CD4-positive, alpha-beta T cell treated with Interleukin-12 subunit alpha and Interleukin-12 subunit beta, for 1 hour (primary cell): ENCODE measurements around the gene GNLY.

Source experiments
- DNase-seq: peaks from one replicate; pipeline ENCODE4 v3.0.0-alpha.2; 2020

GNLY gene

DNA sequence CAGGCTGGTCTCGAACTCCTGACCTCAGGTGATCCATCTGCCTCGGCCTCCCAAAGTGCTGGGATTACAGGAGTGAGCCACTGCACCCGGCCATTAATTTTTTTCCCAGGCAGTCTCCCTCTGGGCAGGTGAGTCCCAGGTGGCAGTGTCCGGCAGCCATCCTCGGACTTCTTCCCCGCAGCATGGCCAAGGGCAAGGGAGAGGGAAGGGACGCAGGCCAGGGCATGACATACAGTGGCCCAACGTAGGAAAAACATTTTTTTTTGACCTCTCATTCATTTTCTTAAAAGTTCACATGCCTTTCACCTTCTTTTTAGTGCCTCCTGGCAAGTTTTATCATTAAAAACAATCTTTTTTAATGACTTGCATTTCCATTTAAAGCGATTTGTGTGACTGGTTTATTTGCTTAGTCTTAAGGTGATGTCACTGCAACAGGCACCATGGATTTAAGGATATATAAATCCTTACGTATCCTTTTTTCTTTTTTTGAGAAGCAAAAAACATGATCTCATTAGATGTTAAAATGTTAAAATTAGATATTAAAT is 36.6 kb downstream of the GNLY start:
- DNase-seq, result no peak

DNA sequence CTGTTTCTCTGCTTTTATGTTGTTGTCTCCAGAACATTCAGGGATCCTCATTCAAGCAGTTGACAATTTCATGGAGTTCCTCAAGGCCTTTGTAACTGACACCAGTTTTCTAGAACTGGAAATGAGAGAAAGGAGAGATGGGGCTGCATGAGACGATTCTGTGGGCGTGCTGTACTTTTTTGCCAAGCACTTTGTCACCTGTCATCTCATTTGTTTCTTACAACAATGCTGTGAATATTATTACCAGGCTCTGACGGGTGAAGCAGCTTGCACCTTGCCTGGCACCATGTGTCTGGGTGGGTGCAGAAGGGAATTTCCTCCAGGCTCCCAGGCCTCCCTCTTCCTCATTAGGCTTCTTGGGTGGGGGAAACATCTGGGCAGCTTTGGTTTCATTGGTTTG is 37.4 kb downstream of the GNLY start:
- DNase-seq, result no peak

DNA sequence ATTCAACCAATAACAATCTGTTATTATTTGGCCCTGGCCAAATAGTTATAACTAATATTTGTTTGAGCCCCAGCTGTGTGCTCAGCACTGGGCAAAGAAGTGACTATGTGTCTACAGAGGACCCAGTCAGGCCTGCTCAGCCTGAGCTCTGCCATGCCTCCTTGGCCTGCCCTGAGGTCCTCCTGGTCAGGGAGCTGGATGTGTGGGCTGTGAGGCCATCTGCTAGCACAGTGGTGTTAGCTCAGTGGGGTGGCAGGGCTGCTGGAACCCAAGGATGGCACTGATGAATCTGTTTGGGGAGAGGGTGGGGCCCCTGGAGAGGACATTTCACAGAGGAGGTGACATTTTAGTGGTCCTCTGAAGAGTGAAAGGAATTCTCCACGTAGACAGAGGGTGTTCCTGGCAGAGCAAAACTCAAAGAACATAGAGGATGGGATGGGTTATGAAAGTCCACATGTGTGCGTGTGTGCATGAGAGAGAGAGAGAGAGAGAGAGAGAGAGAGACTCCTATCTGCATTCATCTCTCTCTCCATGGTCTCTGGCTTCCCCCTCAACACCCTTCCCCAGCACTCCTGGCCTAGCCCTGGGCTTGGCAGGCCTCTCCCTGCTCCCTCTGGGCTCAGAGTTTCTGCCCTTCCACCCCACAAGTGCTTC is 38.4 kb downstream of the GNLY start:
- DNase-seq, result no peak

DNA sequence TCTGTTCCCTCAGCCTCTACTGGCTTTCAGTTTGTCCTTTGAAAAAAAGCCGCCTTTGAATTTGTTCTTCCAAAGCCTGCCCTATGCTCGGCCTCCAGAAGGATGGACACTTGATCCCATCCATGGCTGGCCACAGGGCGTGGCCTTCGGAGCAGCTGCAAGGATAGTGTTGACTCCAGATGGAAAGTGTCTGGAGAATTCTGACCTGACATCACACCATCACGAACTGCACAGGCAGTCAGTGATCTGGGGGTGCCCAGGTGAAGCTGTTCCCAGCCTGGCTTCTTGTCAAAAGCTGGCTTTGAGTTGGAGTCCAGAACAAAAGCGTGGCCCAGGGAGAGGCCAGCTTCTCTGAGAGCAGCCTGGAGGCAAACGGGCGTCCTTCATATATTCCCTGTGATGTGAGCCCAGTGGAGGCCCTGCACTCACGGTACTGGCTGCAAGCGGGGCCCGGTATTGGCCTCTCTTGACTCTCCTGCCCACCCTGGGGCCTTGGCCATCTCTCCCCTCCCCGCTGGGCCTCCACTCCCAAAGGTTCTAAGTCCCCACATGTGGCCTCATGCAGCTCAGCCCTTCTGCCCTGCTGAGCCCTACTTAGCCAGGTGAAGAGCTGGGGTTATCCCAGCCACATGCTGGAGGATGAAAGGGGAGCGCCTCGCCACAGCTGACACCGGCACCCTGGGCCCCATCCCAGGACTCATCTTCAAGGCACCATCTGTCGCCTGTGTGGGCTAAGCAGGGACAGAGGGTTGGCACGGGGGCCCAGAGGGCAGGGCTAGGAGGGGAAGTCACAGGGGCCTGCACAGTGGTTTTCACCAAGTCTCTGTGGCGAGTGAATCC is 39.2 kb downstream of the GNLY start:
- DNase-seq, result no peak

DNA sequence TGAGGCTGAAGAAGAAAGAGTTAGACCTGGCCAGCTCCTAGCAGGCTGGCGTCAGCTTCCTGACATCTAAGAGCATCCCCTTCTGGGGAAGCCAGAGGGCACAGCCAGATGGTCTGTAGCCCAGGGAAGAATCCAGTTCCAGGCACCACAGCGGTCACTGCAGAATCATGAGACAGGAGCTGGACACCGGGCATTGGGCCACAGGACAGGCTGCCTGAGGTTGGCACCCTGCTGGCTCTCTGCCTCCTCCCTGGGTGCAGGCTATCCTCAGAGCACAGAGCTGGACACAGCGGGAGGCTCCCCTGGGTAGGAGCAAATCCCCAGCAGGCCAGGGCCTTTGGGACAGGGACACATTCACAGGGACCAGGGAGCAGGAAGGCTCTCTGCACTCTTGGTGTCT is 39.9 kb downstream of the GNLY start:
- DNase-seq, result no peak

DNA sequence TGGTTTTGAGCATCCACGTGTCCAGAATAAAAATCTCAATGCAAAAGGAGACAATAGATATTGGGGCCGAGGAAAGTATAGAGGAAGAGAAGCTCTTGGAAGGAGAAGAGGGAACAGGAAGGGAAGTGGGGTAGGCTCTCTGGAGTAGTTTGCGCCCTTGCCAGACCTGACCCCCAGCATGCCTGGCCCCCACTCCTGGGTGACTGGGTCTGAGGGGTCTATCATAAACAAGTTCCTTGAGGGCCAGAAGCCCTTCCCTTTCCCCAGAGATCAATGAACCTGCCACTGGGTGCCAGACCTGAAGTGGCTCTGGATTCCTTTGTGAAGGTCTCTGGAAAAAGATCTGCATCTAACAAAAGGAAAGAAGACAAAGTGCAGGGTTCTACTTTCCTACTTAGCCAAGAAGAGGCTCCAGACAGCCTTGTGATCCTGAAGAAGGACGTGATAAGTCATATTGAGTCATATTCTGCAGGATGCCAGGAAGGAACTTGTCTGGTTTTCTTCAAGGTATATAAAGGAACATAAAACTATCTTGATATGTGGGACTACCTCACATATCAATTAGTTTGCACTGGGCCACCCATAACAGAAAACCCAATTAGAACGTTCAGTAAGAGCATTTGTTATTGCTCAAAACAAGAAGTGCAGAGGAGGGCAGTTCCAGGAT is 40.9 kb downstream of the GNLY start:
- no peak for DNase-seq

DNA sequence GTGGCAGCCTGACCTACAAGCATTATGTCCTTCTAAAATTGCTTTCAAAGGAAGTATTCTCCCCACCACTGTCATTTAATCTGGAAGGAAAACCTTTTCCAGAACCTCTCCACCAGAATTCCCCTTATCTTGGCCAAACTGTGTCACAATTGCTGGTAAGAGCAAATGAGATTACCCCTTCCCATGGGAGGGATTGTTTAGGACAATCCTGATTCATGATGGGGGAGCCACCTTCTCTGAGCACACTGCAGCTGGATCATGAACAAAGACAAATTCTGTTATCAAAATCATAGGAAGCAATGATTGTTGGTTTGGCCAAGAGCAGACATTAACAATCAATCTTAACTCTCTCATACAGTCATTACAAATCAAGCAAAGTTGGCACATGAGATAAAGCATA is 41.5 kb downstream of the GNLY start:
- DNase-seq, result no peak

DNA sequence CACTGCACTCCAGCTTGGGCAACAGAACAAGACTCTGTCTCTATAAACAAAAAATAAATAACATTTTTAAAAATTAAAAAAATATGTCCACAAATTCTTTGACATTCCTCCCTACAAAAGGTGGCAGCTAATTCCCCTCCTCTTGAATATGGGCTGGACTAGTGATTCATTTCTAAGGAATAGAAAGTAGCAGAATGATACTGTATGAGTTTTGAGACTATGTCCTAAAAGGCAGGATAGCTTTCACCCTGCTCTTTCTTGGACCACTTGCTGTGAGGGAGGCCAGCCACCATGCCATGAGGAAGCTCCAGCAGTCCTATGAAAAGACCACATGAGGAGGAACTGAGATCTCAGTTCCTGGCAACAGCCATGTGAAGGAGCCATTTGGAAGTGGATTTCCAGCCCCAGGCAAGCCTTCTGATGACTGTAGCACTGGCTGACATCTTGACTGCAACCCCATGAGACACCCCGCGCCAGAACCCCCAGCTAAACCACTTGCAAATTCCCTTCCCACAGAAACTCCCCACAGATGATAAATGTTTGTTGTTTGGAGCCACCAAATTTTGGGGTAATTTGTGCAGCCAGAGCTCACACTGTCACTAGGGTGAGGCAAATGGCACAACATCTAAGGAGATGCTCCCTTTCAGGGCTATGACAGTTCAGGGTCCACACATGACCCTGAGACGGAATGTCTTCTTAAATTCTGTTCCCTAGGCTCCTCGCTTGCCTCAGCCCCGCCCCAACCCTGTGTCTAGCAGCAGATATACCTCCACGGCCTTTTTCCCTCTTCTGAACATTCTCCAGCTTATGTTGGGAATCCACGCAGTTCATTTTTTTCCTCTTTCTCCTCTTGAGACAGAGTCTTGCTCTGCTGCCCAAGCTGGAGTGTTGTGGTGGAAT is 42.5 kb downstream of the GNLY start:
- no peak for DNase-seq

DNA sequence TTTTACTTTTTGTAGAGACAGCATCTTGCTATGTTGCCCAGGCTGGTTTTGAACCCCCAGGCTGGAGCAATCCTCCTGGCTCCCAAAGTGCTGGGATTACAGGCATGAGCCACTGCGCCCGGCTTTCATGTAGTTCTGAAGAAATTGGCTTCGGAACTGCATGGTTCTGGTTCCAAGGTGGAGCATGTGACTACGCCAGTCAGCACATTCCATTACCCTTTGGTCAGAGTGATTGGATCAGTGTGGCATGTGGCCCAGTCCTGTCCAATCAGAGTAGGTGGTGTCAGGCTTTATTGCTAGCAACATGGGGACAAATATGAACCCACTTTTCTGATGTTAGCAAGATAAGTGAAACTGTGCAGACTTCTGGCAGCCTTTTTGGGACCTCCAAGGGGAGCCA is 43.3 kb downstream of the GNLY start:
- DNase-seq, result no peak

DNA sequence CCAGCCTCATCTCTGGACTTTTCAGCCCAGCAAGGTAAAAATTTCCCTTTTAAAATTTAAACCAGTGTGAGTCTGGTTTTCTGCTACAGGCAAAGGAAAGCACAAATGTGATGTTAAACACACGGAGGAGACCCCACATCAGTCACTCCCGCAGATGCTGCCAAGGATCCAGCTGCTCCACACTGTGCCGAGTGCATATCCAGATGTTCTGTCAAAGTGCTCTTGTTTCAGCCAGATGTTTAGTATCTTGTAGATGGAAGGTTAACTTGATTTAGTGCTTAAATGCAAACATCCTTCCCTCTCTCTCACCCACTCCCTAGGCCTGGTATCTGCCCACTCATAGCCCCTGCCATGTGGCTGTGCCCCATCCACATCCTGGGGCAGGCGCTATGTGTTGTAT is 43.8 kb downstream of the GNLY start:
- no peak for DNase-seq

DNA sequence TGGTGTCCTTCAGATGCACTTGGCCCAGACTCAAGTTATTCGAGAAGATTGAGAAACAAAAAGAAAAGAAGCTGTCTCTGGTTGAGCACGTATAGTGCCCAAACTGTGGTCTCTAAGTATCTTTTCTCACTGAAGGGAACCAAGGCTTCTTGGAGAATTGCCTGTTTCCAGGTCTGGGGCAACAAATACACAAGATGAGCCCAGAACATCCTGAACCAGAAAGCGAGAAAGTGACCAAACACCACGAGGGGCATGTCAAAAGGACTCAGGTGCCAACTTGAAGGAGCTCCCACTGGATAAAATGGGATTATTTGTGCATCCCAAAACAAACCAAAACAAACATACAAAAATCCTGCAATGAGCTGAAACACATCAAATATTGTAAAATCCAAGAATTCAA is 46.0 kb downstream of the GNLY start:
- DNase-seq, result no peak

DNA sequence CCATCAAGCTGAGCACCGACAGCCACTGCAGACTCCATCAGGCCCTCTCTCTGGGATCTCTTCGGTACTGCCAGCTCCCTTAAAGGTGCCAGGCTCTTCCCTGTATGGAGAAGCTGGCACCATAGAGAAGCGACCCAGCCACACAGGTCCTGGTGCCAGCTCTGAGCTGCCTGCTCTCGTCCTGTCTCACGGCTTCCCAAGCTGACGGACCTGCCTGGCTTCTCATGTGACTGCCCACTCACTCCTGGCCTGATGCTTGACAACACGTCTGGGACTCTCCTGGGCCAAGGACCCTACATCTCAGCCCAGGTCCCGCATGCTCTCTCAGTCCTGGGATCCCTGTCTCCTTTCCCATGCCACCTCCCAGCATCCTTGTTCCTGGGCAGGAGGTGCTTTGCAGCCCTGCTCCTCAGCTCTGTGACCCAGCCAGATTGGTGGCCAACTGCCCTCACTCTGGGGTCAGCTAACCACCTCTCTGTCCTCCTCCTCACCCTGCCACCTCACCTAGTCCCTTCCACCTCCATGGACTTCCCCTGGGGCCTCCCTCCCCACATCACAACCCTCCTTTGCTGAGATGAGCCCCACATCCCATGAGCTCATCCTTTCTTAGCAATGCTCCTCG is 47.2 kb downstream of the GNLY start:
- DNase-seq, result no peak

DNA sequence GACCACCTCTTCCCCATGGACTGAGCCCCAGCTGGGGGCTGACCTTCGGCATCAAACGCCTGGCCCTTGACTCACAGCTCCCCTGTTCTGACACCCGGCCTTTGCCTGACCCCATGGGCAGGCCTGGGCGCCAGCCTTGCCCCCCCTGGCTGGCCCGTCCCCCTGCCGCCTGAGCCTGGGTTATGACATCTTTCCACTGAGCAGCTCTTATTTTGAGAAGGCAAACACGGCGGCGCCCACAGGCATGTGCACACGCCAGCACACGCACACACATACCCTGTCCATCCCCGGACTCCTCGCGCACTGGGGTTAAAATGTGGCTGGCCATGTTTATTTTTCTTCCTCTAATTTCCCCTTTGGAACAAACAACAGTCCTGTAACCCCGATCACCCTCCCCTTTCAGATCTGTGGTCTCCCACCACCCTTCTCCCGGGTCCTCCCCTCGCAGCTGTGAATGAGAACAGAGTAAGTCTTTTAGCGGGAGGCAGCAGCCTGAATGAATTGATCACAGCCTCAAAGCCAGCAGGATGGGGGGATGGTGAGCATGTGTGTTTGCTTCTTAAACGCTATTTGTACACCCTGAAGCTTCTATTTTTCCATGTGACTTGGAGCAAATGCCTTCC is 47.8 kb downstream of the GNLY start:
- no peak for DNase-seq

DNA sequence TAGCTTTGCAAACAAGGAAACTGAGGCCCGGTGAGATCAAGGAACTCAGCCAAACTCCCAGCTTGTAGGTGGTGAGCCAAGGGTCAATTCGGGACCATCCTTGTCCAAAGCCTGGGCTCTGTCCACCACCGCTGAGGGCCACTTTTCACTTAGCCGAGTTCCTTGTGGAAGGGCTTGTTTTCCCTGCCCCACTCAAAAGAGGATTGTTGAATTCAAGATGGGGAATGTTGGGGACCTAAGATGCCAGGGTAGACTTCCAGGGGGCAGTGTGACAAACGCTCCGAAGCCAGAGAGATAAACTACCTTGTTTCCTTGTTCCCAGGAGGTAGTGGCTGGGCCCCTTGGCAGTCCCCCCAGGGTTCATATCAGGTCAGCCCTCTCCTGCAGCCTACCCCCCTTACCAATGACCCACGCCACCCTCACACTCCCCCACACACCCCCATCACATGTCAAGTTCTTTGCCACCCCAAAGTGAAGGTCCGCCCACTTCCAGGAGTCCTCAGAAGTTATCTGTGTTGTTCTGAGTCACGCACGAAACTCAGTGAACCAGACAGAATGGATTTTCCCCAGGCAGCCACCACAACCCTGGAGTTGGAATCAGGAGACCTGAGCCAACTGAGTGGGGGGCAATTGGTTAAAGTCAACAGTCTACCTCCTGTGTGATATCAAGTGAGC is 49.3 kb downstream of the GNLY start:
- DNase-seq, result no peak

DNA sequence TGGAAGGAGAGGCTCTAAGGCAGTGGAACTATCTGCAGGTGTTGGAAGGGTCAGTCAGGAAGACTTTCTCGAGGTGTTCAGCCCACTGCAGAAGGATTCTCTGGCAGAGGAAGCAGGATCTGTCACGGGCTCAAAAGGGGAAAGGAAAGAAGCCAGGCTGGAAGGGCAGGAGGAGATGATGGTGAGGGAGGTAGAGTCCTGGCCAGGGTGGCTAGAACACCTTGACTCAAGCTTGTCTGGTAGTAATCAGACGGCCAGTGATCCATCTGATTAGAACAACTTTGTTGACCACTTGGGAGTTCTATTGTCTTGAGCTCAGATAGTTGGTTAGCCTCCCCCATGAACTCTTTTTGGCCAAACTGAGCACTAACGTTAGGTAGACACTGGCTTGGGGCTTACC is 49.9 kb downstream of the GNLY start:
- no peak for DNase-seq

DNA sequence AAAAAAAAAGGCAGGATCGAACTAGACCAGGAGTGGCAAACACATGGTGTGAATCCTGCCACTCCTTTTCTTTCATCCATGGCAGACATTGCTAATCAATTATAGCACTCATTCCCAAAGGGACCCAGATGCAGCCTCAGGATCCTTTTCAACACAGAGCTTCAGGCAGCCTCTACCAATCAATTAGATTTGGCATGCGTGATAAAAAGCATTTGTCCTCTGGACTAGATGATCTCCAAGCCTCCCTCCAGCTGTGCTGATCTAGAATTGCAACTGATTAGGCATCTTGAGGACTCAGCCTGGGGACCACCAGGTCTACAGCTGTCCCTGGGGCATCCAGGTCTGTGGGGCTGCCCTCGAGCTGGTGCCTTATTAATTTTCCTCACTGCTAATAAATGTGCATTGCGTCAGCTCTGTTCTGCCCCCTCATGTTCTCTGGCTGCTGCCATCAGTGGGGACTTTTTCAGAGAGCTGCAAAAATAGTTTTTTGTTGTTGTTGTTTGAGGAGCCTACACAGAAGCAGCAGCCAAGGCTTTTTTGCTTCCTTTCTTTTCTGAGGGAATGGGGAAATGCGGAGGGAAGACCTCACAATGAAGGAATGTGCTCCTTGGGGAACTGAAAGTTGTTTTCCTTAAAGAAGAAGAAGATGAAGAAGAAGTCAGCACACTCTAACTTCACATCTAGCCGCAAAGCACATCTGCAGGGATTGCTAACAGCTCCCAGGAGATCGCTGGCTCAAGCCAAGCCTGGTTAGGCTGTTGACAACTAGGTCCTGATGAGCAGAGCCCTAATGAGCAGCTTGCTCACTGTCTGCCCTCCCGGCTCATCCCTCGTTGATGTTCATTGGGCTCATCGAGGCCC is 50.8 kb downstream of the GNLY start:
- no peak for DNase-seq

DNA sequence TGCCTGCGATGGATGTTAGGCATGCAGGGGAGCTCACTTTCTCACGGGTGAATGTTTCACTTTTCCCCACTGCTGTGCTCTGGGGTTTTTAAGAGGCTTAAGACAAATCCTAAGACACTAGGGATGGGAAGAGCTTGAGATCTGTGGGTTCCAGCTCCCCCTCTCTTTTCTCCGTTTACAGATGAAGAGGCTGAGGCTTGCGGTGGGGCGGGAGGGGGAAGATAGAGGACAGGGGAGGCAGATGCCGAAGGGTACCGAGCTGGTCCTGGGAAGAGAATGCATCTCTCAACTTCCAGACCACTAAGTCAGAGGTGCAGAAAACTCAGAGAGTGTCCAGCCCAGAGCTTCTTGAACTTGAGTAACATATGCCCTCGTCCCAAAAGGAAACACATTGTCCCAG is 51.5 kb downstream of the GNLY start:
- no peak for DNase-seq

DNA sequence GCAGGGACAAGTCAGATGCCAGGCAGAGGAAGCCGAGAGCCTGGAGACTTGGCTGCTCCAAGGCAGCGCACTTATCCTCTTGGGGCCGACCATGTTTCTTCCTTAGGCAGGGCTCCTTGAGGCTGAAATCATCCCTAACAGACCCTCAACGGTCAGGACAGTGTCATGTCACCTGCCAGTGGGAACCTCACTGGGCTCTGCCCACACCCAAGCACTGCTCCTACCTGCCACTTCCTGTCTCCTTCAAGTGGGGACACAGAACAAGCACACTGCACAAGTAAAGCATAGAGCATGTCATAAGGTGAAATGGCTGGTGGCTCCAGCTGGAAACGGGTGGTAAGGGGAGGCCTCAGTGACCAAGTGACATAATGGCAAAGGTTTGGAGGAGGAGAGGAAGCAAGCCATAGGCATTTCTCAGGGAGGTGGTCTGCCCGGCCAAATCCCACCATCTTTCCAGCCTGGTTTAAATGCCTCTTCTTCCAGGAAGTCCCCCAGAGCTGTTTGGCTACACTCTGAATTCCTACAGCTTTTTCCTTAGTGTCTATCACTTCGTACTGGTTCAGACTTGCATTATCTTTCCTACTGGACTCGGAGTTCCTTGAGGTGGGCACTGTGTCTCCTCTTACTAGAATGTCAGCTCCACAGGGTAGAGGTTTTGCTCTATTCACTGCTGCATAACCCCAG is 52.3 kb downstream of the GNLY start:
- no peak for DNase-seq

DNA sequence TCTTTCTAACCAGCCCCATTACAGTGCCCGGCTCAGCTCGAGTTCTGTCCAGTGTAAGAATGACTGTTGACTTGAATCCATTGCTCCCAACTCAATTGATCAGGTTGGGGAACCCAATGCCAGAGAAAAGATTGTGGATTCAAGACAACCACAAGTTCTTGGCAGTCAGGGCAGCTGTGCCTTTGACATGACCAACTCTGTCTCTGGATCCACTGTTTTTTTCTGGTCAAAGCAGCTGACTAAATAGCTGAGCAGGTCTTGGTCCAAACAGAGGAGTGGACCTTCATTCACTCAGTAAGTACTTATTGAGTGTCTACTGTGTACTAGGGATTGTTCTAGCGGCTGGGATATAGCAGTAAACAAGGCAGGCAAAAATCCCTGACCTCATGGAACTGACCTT is 53.3 kb downstream of the GNLY start:
- no peak for DNase-seq
